Sigmoid colon (tissue), 4 donors: ENCODE data around the gene POU2F2.

Source experiments
- CTCF ChIP-seq, 4 experiments: fragments of 450-650 bp in 3 of 4; fragments of 200-600 bp in 1 of 4; IDR thresholded peaks; one replicate each; pipeline ENCODE4 v1.5.1; 2016 to 2019; ENCODE audit warnings: antibody characterized with exemption in 4 of 4, mild to moderate bottlenecking in 3 of 4, moderate library complexity in 2 of 4
- EP300 ChIP-seq, 4 donors: sonication (generic); formaldehyde crosslinking; IDR thresholded peaks; one replicate each; pipeline ENCODE4 v1.6.1; 2017; ENCODE audit warnings: antibody characterized with exemption in 4 of 4
- POLR2A ChIP-seq, 2 donors: fragments of 450-650 bp; IDR thresholded peaks; one replicate each; pipeline ENCODE4 v1.6.1; 2016; ENCODE audit warnings: antibody characterized with exemption in 2 of 2, mild to moderate bottlenecking in 2 of 2, moderate library complexity in 2 of 2
- POLR2AphosphoS5 ChIP-seq, 4 donors: sonication (generic); formaldehyde crosslinking; IDR thresholded peaks; one replicate each; pipeline ENCODE4 v1.6.1; 2017; ENCODE audit warnings: antibody characterized with exemption in 4 of 4

GRCh38 chr19:42079276-42079669, 53.0 kb downstream of the POU2F2 start:
- TF ChIP-seq CTCF (IDR thresholded peaks at IDR 0.05) (no peak), POLR2A (IDR thresholded peaks at IDR 0.05) (no peak), EP300 (IDR thresholded peaks at IDR 0.05) (no peak), POLR2AphosphoS5 (IDR thresholded peaks at IDR 0.05) (no peak)
